CD14-positive monocyte (primary cell): ENCODE results near the gene EEPD1. TPM values are rescaled to one million over a fixed set of nuclear protein-coding genes. Genes with fewer than 3 reads are reported as not detected.
A peak's percentile ranks its signal among the peaks of the same experiment; 100 is the strongest.

Experiments
- DNase-seq, 3 donors: peaks; one replicate each; pipeline ENCODE4 v3.0.0-alpha.2; 2011 to 2022
- H2AFZ ChIP-seq: 2 replicates; pipeline ENCODE4 v1.6.0; 2012; ENCODE audit warnings: mild to moderate bottlenecking, low read depth, low read length, inconsistent platforms; ENCODE audit not compliant: insufficient read depth, poor library complexity, severe bottlenecking
- H3K27ac ChIP-seq, 2 donors: 1 replicate in 1 of 2; 2 replicates in 1 of 2; pipeline ENCODE4 v1.5.1; 2012 to 2013; ENCODE audit warnings: low read length in 2 of 2, control low read depth in 1 of 2, inconsistent platforms in 1 of 2, low read depth in 1 of 2, mild to moderate bottlenecking in 1 of 2
- H3K27me3 ChIP-seq, 2 donors: one replicate each; pipeline versions ENCODE4 v1.6.0 to v1.6.1; 2011 to 2013; ENCODE audit warnings: low read length in 2 of 2; ENCODE audit not compliant: control insufficient read depth in 2 of 2, insufficient read depth in 2 of 2
- H3K36me3 ChIP-seq, 2 donors: replicated peaks in 1 of 2; 1 replicate in 1 of 2; 2 replicates in 1 of 2; pipeline versions ENCODE4 v1.5.1 to v1.6.1; 2012 to 2013; ENCODE audit warnings: low read length in 2 of 2, control low read depth in 1 of 2, inconsistent platforms in 1 of 2, mild to moderate bottlenecking in 1 of 2; ENCODE audit not compliant: insufficient read depth in 2 of 2, control insufficient read depth in 1 of 2
- H3K4me1 ChIP-seq, 2 donors: 1 replicate in 1 of 2; 2 replicates in 1 of 2; pipeline versions ENCODE4 v1.5.1 to v1.6.1; 2012 to 2013; ENCODE audit warnings: low read length in 2 of 2, control low read depth in 1 of 2, inconsistent platforms in 1 of 2, mild to moderate bottlenecking in 1 of 2, moderate library complexity in 1 of 2; ENCODE audit not compliant: insufficient read depth in 2 of 2, control insufficient read depth in 1 of 2
- H3K4me2 ChIP-seq: replicated peaks from 2 replicates; pipeline ENCODE3; 2012; ENCODE audit warnings: low read length, moderate library complexity, mild to moderate bottlenecking; ENCODE audit not compliant: poor library complexity, severe bottlenecking; ENCODE audit errors: extremely low read depth
- H3K4me3 ChIP-seq, 3 experiments: fragments of 200-600 bp in 1 of 3; sonication (generic) in 1 of 3; replicated peaks in 1 of 3; 1 replicate in 2 of 3; 2 replicates in 1 of 3; pipeline ENCODE4 v1.5.1; 2011 to 2013; ENCODE audit warnings: low read length in 3 of 3, mild to moderate bottlenecking in 3 of 3, control low read depth in 2 of 3, low read depth in 2 of 3, inconsistent platforms in 1 of 3, moderate library complexity in 1 of 3
- H3K79me2 ChIP-seq: 2 replicates; pipeline ENCODE4 v1.6.0; 2012; ENCODE audit warnings: mild to moderate bottlenecking, control low read depth, inconsistent platforms, low read length, moderate library complexity; ENCODE audit not compliant: insufficient read depth
- H3K9ac ChIP-seq: 2 replicates; pipeline ENCODE4 v1.6.0; 2017; ENCODE audit warnings: low read length, mild to moderate bottlenecking; ENCODE audit not compliant: insufficient read depth, poor library complexity, severe bottlenecking
- H3K9me3 ChIP-seq, 2 donors: replicated peaks in 1 of 2; 1 replicate in 1 of 2; 2 replicates in 1 of 2; pipeline versions ENCODE4 v1.5.1 to v1.6.1; 2012 to 2013; ENCODE audit warnings: low read length in 2 of 2, control low read depth in 1 of 2; ENCODE audit not compliant: control insufficient read depth in 1 of 2, insufficient read depth in 1 of 2
- H4K20me1 ChIP-seq: 2 replicates; pipeline ENCODE4 v1.6.0; 2012; ENCODE audit warnings: mild to moderate bottlenecking, low read length, control low read depth, moderate library complexity; ENCODE audit not compliant: insufficient read depth
- H3K27ac Mint-ChIP-seq, 7 donors: one replicate each; pipeline ENCODE4 v1.8.0; 2020; ENCODE audit warnings: mild to moderate bottlenecking in 7 of 7, mixed read lengths in 7 of 7, moderate library complexity in 6 of 7, inconsistent platforms in 2 of 7
- H3K27me3 Mint-ChIP-seq, 3 donors: one replicate each; pipeline ENCODE4 v1.8.0; 2021 to 2022; ENCODE audit warnings: low read depth in 3 of 3, mild to moderate bottlenecking in 3 of 3, mixed read lengths in 3 of 3, moderate library complexity in 3 of 3, inconsistent platforms in 1 of 3
- H3K36me3 Mint-ChIP-seq, 2 donors: one replicate each; pipeline ENCODE4 v1.8.0; 2020; ENCODE audit warnings: mixed read lengths in 2 of 2, inconsistent platforms in 1 of 2, mild to moderate bottlenecking in 1 of 2
- H3K4me1 Mint-ChIP-seq: one replicate; pipeline ENCODE4 v1.8.0; 2020; ENCODE audit warnings: mild to moderate bottlenecking, mixed read lengths
- H3K4me3 Mint-ChIP-seq, 2 donors: one replicate each; pipeline ENCODE4 v1.8.0; 2020; ENCODE audit warnings: mild to moderate bottlenecking in 2 of 2, mixed read lengths in 2 of 2, moderate library complexity in 1 of 2
- H3K9me3 Mint-ChIP-seq, 7 donors: one replicate each; pipeline ENCODE4 v1.8.0; 2020 to 2022; ENCODE audit warnings: mixed read lengths in 7 of 7, mild to moderate bottlenecking in 6 of 7, moderate library complexity in 6 of 7, inconsistent platforms in 2 of 7
- WGBS: methylation state at CpG from one replicate; pipeline ENCODE4 v1.1.5; 2013; ENCODE audit warnings: missing lambda C conversion rate; ENCODE audit not compliant: insufficient coverage; 5-methylcytosine and 5-hydroxymethylcytosine counted together
- intact Hi-C, 2 donors: fragments of 100-400 bp; cut with micrococcal nuclease; formaldehyde crosslinking; loops; one replicate each; pipeline versions ENCODE4 v1.15.0 to v1.15.1; 2023
- polyA plus RNA-seq, 3 donors: library from polyadenylated mRNA; depleted of rRNA in 1 of 3; unstranded in 2 of 3; stranded (reverse) in 1 of 3; fragments of 300-500 nt in 2 of 3; fragments of >200 nt in 1 of 3; fragmentation: Illumina TruSeq in 2 of 3; gene quantifications; 1 replicate in 2 of 3; 2 replicates in 1 of 3; pipeline ENCODE4 v1.2.3, GENCODE V29; 2012 to 2021
- TF ChIP-seq, protein P1 (sequence below): fragments of 200-600 bp; IDR thresholded peaks from one replicate; pipeline ENCODE4 v1.8.0; 2022; ENCODE audit warnings: antibody characterized with exemption, mild to moderate bottlenecking

Gene EEPD1
- polyA plus RNA-seq, 3 donors = 8.6 to 14.4 (median 12.6) TPM

DNA sequence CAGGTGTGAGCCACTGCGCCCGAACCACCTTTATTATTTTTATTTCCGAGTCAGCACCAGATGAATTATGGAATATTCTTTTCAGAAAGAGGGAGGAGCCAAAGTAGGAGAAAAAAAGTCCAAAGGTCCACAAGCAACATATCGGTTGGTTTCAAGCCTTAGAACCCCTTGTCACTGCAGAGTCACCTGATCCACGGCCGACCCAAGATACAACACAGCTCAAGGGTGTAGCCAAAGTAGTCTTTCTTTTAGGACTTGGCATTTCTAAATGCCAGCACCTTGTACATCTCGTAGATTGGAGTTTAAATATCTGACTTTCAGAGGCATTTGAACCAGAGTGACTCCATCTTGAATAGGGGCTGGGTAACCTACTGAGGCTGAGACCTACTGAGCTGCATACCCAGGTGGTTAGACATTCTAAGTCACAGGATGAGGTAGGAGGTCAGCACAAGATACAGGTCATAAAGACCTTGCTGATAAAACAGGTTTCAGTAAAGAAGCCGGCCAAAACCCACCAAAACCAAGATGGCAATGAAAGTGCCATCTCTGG lies 122.8 kb downstream of the EEPD1 start:
- no peaks in the 10 kb centered on the region for H3K9me3 ChIP-seq
- no peak overlapping the region for H3K4me3 ChIP-seq
- peaks cover 0 to 5% (median 2%) of the 10 kb centered on the region in 3 donors for H3K27me3 Mint-ChIP-seq
- H4K20me1 ChIP-seq = no peaks in the 10 kb centered on the region
- H2AFZ ChIP-seq = no peak overlapping the region
- no peaks in the 10 kb centered on the region for H3K36me3 ChIP-seq
- WGBS = 100% methylated on average over 1 of the region's 8 CpGs
- peaks cover 13 to 14% of the 10 kb centered on the region in 2 donors for H3K36me3 Mint-ChIP-seq
- H3K27me3 ChIP-seq = no peaks in the 10 kb centered on the region
- peak overlapping the region in 1 of 7 donors; percentile 26 for H3K27ac Mint-ChIP-seq
- peaks cover 43% of the 10 kb centered on the region for H3K4me1 Mint-ChIP-seq
- no peak for DNase-seq
- H3K79me2 ChIP-seq = no peaks in the 10 kb centered on the region
- no peak overlapping the region for H3K4me2 ChIP-seq
- no peak overlapping the region for H3K27ac ChIP-seq
- intact Hi-C loops = no loop called here
- no peak overlapping the region for H3K9ac ChIP-seq
- H3K9me3 Mint-ChIP-seq = peaks cover 0 to 4% (median 0%) of the 10 kb centered on the region in 7 donors
- TF ChIP-seq, protein P1, sequence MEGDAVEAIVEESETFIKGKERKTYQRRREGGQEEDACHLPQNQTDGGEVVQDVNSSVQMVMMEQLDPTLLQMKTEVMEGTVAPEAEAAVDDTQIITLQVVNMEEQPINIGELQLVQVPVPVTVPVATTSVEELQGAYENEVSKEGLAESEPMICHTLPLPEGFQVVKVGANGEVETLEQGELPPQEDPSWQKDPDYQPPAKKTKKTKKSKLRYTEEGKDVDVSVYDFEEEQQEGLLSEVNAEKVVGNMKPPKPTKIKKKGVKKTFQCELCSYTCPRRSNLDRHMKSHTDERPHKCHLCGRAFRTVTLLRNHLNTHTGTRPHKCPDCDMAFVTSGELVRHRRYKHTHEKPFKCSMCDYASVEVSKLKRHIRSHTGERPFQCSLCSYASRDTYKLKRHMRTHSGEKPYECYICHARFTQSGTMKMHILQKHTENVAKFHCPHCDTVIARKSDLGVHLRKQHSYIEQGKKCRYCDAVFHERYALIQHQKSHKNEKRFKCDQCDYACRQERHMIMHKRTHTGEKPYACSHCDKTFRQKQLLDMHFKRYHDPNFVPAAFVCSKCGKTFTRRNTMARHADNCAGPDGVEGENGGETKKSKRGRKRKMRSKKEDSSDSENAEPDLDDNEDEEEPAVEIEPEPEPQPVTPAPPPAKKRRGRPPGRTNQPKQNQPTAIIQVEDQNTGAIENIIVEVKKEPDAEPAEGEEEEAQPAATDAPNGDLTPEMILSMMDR = no peak
- peaks cover 34 to 42% of the 10 kb centered on the region in 2 donors for H3K4me1 ChIP-seq
- H3K4me3 Mint-ChIP-seq = no peak overlapping the region

DNA sequence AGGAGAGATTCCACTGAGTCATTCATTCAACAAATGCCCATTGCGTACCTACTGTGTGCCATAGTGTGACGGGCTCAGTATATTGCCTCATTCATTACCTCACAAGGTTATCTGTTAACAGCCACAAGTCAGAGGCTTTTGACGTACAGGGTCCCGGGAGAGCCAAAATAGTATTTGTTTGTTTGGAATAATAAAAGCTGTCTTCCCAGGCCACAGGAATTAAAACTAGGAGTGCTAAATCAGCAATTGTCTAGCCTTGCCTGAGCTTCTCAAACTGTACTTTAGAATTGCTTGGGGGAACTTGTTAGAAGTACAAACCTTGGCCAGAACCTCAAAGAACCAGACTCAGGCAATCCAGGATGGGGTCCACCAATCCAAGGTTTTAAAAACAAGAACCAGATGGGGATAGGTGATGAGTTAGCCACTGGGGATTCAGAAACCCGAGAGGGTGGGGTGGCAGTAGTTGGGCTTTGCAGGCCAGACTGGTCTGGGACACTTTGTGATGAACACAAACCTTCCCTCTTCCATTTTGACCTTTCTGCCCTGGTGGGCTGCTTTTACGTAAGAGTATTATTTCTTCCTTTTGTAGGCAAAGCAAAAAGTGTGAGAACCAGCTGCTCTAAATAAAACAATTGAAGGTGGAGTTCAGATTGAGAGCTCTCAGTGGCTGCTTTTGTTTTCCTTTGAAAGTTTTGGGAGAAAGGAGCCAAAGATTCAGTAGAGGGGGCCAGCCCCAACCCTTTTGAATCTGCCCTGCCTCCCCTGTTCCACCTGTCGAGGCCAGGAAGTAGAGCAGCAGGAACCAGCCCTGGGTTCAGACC lies 123.6 kb downstream of the EEPD1 start:
- WGBS = 89% methylated on average over 3 of the region's 7 CpGs

More for the DNA sequence above, 123.6 kb downstream of the EEPD1 start:
- Histone ChIP-seq H3K27me3 (no peaks in the 10 kb centered on the region), H3K79me2 (no peaks in the 10 kb centered on the region), H3K9me3 (no peaks in the 10 kb centered on the region), H2AFZ (no peak overlapping the region), H3K36me3 (no peaks in the 10 kb centered on the region), H3K9ac (no peak overlapping the region), H4K20me1 (no peaks in the 10 kb centered on the region), H3K27ac (no peak overlapping the region), H3K4me3 (no peak overlapping the region), H3K4me2 (no peak overlapping the region), H3K4me1 (peaks cover 41 to 51% of the 10 kb centered on the region in 2 donors)
- H3K36me3 Mint-ChIP-seq = peaks cover 10 to 18% of the 10 kb centered on the region in 2 donors
- no peak overlapping the region for H3K4me3 Mint-ChIP-seq
- H3K9me3 Mint-ChIP-seq = peaks cover 0 to 4% (median 0%) of the 10 kb centered on the region in 7 donors
- intact Hi-C loops = no loop called here
- peaks cover 52% of the 10 kb centered on the region for H3K4me1 Mint-ChIP-seq
- peak overlapping the region in 1 of 7 donors; percentile 67 for H3K27ac Mint-ChIP-seq
- peaks cover 0 to 5% (median 2%) of the 10 kb centered on the region in 3 donors for H3K27me3 Mint-ChIP-seq
- DNase-seq = no peak
- TF ChIP-seq, protein P1 = no peak
